K562 (cell line): ENCODE measurements around the gene C11orf98. TPM values are rescaled to one million over a fixed set of nuclear protein-coding genes. Genes with fewer than 3 reads are reported as not detected.

ENCODE experiments used
- CBFB ChIP-seq: sonication (generic); formaldehyde crosslinking; IDR thresholded peaks from 2 replicates; pipeline ENCODE4 v1.4.0; 2020; ENCODE audit warnings: mild to moderate bottlenecking, missing genetic modification reagents
- CTCF ChIP-seq, 3 experiments: IDR thresholded peaks in 2 of 3; conservative IDR thresholded peaks in 1 of 3; 2 replicates each; pipeline ENCODE4 v1.5.1; 2011 to 2012; ENCODE audit warnings: low read length in 3 of 3, mild to moderate bottlenecking in 3 of 3, control low read depth in 2 of 3, improper control_type of control experiment in 1 of 3, inconsistent platforms in 1 of 3, low read depth in 1 of 3, mixed read lengths in 1 of 3, moderate library complexity in 1 of 3; ENCODE audit not compliant: insufficient read depth in 2 of 3
- ELF4 ChIP-seq: fragments of 450-650 bp; formaldehyde crosslinking; IDR thresholded peaks from 2 replicates; pipeline ENCODE4 v1.4.0; 2022; ENCODE audit warnings: missing genetic modification characterization
- KAT7 ChIP-seq: sonication (generic); formaldehyde crosslinking; IDR thresholded peaks from 2 replicates; pipeline ENCODE4 v1.8.0; 2022; ENCODE audit warnings: missing genetic modification reagents, mild to moderate bottlenecking, borderline replicate concordance
- KDM1A ChIP-seq, 2 experiments: fragments of 450-650 bp; IDR thresholded peaks; 2 replicates each; pipeline ENCODE4 v1.6.1; 2016; ENCODE audit warnings: mild to moderate bottlenecking in 2 of 2
- TRIM24 ChIP-seq, 2 experiments: fragments of 450-650 bp; IDR thresholded peaks; 2 replicates each; pipeline ENCODE4 v1.6.1; 2016
- ZBTB2 ChIP-seq: fragments of 450-650 bp; IDR thresholded peaks from 2 replicates; pipeline ENCODE4 v1.6.1; 2016; ENCODE audit warnings: antibody characterized with exemption
- ZNF282 ChIP-seq: sonication (generic); formaldehyde crosslinking; IDR thresholded peaks from 2 replicates; pipeline ENCODE4 v1.8.1; 2023; ENCODE audit warnings: missing genetic modification reagents
- polyA plus RNA-seq, 8 experiments: library from polyadenylated mRNA; depleted of rRNA in 4 of 8; stranded (reverse) in 5 of 8; unstranded in 3 of 8; fragments of >200 nt; fragmentation: Nextera tagmentation in 2 of 8; fragmentation: Illumina TruSeq in 1 of 8; extraction: Ambion mirVana in 2 of 8; extraction: Trizol in 1 of 8; gene quantifications; 2 replicates each; pipeline versions ENCODE4 v1.2.1 to v1.2.3, GENCODE V29; 2011 to 2014; ENCODE audit warnings: inconsistent platforms in 1 of 8, missing spikeins in 1 of 8
- total RNA-seq, 7 experiments: library from RNA; depleted of rRNA in 6 of 7; stranded (reverse); fragments of >200 nt in 6 of 7; fragmentation: Illumina TruSeq in 2 of 7; extraction: Trizol in 2 of 7; gene quantifications; 2 replicates each; pipeline versions ENCODE4 v1.2.1 to v1.2.3, GENCODE V29; 2011 to 2021; ENCODE audit warnings: low replicate concordance in 1 of 7

Gene C11orf98
- total and polyA plus RNA-seq, 9 of the 15 experiments (the other 6 are each of a cell fraction or from before 2014, with no cell fraction given) = 103 to 352 (median 218) TPM

DNA sequence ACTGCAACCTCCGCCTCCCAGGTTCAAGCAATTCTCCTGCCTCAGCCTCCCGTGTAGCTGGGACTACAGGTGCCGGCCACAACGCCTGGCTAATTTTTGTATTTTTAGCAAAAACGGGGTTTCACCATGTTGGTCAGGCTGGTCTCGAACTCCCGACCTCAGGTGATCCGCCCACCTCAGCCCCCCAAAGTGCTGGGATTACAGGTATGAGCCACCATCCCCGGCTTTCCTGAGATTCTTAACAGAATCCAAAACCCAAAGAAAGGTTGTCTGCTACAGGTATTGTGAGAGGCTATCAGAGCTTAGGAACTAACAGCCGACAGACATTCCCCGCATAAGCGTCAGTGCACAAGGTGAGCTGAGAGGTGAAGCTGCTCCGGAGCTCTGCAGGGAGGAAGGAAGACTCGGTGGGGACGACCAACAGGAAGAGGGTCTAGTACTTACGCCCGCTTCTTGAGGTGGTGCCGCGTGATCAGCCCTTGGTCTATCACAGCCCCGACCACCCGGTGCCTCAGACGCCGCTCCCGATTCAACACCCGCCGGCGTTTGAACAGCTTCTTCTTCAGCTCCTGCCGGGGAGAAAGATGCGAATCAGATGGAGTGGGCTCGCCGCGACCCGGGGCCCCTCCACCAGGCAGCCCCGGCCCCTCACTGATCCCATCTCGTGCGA is 470 bp downstream of the C11orf98 start (continued):
- 0 out of 2 replicates have a peak, but pooled peaks have one; percentile 18 for TF ChIP-seq ZBTB2
- no peak for TF ChIP-seq ZNF282 (CRISPR knock-in tag)
- no peak for TF ChIP-seq ELF4 (CRISPR knock-in tag)
- peak; percentile 6; the same call in 1 of the 2 replicates for TF ChIP-seq KAT7
- no peak for TF ChIP-seq CBFB (CRISPR knock-in tag)
- no peak for TF ChIP-seq KDM1A (IDR thresholded peaks at IDR 0.05)
- no peak for TF ChIP-seq TRIM24 (IDR thresholded peaks at IDR 0.05)
- TF ChIP-seq CTCF (IDR thresholded peaks at IDR 0.05 in 2 of 3, conservative IDR thresholded peaks at IDR 0.05 in 1 of 3; ENCODE audit: insufficient read depth in 2 of 3, low read depth in 1 of 3, low read length in 3 of 3) = no peak
